Endothelial cell of umbilical vein (primary cell): Measurements from ENCODE around the gene CDC45.

Experiments used
- CTCF ChIP-seq, 2 donors: IDR thresholded peaks; 1 replicate in 1 of 2; 2 replicates in 1 of 2; pipeline ENCODE4 v1.5.1; 2011; ENCODE audit warnings: low read length in 2 of 2, mild to moderate bottlenecking in 2 of 2, moderate library complexity in 2 of 2, control low read depth in 1 of 2, inconsistent platforms in 1 of 2, low read depth in 1 of 2; ENCODE audit not compliant: insufficient read depth in 1 of 2; ENCODE audit errors: extremely low read depth in 1 of 2
- EZH2 ChIP-seq: IDR thresholded peaks from 2 replicates; pipeline ENCODE4 v1.6.1; 2012; ENCODE audit warnings: borderline replicate concordance, low read depth, mild to moderate bottlenecking, moderate library complexity, low read length, inconsistent platforms; ENCODE audit not compliant: severe bottlenecking
- FOS ChIP-seq: IDR thresholded peaks from 2 replicates; pipeline ENCODE4 v1.6.1; 2011; ENCODE audit warnings: mild to moderate bottlenecking, low read length, moderate library complexity, borderline replicate concordance; ENCODE audit not compliant: insufficient read depth
- JUN ChIP-seq: IDR thresholded peaks from 2 replicates; pipeline ENCODE4 v1.6.1; 2011; ENCODE audit warnings: borderline replicate concordance, low read depth; ENCODE audit not compliant: insufficient read length, insufficient read depth
- MAX ChIP-seq: IDR thresholded peaks from 2 replicates; pipeline ENCODE4 v1.6.1; 2011; ENCODE audit not compliant: insufficient read depth, insufficient read length
- POLR2A ChIP-seq: IDR thresholded peaks from 2 replicates; pipeline ENCODE4 v1.6.1; 2012; ENCODE audit warnings: low read depth, mild to moderate bottlenecking, control low read depth, low read length
- POLR2AphosphoS5 ChIP-seq: IDR thresholded peaks from 2 replicates; pipeline ENCODE4 v1.6.1; 2012; ENCODE audit warnings: low read depth, mild to moderate bottlenecking, control low read depth, low read length, moderate library complexity; ENCODE audit not compliant: insufficient read depth

DNA sequence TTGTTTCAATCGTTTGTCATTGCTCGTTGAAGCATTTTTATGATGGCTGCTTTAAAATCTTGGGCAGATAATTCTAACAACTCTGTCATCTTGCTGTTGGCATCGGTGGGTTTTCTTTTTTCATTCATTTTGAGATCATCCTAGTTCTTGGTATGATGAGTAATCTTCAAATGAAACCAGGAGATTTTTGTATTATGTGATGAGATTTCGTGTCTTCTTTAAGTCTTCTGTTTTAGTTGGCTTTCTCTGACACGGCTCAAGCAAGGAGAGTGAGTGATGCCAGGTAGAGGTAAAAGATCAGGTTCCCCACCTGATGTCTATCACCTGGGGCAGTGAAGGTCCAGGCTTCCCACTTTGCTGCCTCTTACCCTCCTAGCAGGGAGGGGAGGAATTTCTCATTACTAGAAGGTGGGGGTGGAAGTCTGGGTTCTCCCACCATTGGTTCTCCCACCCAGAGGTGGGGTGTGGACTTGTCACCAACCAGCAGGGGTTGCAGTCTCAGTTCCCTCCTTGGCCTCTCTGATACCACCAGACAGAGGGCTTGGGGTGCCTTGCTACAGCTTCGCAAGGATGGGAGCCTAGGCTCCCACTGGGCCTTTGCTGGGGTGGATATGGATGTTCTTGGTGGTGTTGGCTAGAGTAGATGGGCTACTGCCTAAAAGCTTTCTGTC is 12.9 kb downstream of the CDC45 start:
- TF ChIP-seq POLR2A (no peak), CTCF (IDR thresholded peaks at IDR 0.05; ENCODE audit: extremely low read depth in 1 of 2, insufficient read depth in 1 of 2, low read depth in 1 of 2, low read length in 2 of 2) (no peak), POLR2AphosphoS5 (no peak), MAX (no peak), JUN (no peak), EZH2 (no peak), FOS (no peak)
